Fibroblast of peridontal ligament (primary cell): ENCODE data around the gene ALPK3.

Experiments
- DNase-seq: peaks from one replicate; pipeline ENCODE4 v3.0.0-alpha.2; 2010; ENCODE audit errors: extremely low read depth

The ALPK3 gene

DNA sequence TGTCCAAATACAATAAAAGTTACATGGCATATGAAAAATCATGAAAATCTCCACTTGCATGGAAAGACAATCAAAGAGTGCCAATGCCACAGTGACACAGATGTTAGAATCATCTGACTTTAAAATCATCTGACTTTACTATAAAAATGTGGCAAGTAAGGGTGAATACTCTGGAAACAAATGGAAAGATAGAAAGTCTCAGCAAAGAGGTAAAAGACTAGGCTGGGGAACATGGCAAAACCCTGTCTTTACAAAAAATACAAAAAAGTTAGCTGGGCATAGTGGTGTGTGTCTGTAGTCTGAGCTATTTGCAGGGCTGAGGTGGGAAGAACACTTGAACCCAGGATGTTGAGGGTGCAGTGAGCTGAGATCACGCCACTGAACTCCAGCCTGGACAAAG, 29.1 kb downstream of the ALPK3 start:
- DNase-seq, result no peak

DNA sequence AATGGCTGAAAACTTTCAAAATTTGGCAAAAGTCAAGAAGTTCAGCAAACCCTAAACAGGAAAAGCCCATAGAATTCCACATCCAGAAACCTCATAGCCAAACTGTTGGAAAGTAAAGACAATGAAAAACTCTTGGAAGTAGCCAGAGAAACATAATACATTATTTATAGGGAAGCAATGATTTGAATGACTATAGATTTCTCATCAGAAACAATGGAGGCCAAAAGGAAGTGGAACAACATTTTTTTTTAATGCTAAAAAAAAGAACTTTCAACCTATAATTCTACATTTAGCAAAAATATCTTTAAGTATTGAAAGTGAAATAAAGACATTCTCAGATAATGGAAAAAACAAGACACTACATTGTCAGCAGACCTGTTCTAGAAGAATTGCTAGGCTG, 30.2 kb downstream of the ALPK3 start:
- DNase-seq, result no peak

DNA sequence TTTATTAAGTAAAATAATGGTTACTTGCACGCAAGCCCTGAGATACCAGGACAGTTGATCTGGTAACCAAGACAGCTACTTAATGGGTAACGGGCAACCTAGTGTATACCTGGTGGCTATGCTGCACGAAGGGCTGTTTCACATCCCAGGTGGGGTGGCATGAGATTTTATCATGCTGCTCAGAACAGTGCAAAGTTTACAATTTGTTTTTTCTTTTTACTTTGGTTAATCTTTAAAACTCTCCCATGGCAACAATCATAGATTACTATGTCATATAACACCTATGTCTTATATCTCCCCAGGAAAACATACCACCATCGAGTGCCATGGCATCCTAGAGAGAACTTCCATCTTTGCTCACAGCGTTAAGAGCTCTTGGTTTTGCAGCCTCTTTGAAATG, 35.1 kb downstream of the ALPK3 start:
- DNase-seq, result no peak

DNA sequence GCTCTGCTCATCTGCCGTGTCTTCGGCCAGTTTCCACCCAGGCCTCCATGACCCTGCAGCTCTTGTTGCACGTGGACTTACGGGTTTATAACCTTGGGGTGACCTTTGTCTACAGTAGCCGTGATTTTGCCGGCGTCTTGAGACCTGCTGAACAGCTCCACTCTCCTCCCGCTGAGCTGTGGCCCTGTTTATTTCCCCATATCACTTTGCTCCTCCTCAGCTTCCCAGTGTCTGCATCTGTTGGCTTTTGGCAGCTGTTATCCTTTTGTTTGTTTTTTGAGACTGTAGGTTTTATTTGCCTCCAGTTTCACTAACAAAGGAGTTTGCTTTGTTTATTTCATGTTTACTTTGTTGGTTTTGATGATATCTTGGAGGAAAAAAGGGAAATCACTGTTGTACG, 38.0 kb downstream of the ALPK3 start:
- DNase-seq, result no peak

DNA sequence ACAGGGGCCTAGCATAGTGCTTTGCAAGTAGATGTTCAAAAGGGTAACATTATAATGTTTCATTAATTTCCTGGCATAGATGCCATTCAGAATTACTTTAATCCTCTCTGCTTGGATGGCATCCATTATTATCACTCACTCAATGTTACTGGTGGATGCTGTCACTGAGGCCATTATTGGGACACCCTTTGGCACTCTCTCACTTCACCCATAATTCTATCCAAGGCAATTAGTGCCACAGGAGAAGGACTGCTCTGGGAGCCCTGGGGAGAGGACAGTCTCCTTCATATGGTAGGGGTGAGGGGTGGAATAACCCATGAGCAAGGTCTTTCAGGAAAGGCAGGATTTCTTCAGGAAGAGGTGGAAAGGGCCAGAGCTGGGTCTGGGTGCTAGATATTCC, 38.6 kb downstream of the ALPK3 start:
- DNase-seq, result no peak

DNA sequence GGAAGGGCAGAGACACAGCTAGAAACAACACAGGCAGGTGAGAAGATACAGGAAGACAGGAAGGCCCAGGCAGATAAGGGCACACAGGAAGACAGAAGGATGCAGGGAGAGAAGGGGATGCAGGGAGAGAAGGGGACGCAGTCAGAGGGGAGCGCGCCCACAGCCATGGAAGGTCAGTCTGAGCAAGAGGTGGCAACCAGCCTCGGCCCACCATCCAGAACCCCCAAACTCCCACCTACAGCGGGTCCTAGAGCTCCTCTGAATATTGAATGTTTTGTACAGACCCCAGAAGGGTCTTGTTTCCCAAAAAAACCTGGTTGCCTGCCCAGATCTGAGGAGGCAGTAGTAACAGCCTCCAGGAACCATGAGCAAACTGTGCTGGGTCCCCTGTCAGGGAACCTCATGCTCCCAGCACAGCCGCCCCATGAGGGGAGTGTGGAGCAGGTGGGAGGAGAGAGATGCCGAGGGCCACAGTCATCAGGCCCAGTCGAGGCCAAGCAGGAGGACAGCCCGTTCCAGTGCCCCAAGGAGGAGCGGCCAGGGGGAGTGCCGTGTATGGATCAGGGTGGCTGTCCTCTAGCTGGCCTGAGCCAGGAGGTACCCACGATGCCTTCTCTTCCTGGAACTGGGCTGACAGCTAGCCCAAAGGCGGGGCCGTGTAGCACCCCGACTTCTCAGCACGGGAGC, 39.7 kb downstream of the ALPK3 start:
- DNase-seq, result no peak

DNA sequence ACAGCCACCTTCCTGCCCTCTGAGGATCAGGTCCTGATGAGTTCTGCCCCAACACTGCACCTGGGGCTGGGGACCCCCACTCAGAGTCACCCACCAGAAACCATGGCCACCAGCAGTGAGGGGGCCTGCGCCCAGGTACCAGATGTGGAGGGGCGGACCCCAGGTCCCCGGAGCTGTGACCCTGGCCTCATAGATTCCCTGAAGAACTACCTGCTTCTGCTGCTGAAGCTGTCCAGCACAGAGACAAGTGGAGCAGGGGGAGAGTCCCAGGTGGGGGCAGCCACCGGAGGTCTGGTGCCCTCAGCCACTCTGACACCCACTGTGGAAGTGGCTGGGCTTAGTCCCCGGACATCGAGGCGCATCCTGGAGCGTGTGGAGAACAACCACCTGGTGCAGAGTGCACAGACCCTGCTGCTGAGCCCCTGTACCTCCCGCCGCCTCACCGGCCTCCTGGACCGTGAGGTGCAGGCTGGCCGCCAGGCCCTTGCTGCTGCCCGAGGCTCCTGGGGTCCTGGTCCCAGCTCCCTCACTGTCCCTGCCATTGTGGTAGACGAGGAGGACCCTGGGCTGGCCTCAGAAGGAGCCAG, 40.4 kb downstream of the ALPK3 start:
- DNase-seq, result no peak

DNA sequence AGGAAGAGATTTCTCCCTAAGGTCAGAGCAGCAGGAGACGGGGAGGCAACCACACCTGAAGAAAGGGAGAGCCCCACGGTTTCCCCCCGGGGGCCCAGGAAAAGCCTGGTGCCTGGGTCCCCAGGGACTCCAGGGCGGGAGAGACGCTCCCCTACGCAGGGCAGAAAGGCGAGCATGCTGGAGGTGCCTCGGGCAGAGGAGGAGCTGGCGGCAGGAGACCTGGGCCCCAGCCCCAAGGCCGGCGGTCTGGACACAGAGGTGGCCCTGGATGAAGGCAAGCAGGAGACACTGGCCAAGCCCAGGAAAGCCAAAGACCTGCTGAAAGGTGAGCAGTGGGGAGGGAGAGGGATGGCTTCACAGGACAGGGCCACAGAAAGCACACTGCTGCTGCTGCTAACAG, 41.1 kb downstream of the ALPK3 start:
- DNase-seq, result no peak

DNA sequence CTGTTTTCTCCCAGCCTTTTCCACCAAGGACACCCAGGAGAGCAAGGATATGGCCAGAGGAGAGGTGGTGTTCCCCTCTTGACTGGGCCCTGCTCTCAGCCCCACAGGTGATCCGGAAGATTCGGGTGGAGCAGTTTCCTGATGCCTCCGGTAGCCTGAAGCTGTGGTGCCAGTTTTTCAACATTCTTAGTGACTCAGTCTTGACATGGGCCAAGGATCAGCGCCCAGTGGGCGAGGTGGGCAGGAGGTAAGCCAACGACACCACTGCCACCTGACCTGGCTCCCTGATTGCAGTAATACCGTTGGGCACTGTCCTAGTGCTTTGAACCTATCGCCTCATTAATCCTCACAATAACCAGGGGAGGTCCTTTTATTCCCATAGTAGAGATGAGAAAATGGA, 42.0 kb downstream of the ALPK3 start:
- no peak for DNase-seq

DNA sequence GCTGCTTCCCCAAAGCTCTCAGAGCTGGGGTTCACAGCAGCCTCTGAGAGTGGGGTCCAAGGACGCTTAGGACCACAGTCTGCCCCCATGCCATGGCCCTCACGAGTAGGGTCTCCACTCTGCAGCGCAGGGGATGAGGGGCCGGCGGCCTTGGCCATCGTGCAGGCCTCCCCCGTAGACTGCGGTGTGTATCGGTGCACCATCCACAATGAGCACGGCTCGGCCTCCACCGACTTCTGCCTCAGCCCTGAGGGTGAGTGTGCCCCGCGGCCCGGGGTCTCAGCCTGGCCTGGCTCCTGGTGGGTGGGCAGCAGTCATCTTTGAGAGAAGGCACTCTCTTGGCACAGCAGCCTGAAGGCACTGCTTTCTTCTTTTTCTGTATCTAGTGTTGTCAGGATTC, 42.5 kb downstream of the ALPK3 start:
- DNase-seq, result no peak

DNA sequence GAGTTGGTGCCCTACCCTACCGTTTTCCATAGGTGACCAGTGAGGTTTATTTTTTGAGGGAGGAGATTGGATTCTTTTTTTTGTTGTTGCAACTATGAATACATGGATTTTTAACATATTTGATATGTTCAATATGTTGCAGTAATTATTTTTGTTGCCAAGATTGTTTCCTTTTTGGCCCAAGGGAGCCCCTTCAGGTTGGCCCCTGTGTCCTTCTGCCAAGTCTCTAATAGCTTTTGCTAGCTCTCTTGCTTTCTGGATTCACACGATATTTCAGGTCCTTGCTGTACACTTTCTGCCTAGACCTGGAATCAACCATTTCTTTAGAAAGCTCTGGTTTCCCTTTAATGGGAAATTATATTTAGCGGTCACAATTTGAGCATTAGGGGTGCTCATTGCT, 44.6 kb downstream of the ALPK3 start:
- DNase-seq, result no peak

DNA sequence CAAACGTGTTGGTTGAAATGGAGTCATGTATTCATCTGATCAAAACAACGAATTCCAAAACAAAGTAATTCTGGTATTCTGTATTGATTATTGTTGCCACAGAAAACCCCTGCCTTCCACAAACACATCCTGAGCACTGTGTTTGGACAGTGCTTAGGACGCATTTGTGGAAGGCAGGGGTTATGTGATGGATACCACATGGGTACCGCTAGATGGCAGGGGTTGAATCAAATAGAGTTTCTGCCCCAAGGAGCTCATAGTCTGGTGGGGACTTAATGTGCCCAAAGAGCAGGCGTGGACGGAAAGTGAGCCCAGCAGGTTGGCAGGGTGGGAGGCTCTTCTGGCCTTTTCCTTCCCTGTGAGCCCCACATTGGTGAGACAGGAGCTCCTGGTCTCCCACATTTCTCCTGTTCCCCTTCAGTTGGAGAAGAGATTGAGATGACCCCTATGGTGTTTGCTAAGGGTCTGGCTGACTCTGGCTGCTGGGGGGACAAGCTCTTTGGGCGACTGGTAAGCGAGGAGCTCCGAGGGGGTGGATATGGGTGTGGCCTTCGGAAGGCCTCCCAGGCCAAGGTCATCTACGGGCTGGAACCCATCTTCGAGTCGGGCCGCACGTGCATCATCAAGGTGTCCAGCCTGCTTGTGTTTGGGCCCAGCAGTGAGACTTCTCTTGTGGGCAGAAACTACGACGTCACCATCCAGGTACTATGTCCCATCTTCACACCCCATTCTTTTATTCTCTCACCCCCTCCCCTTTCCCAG, 45.2 kb downstream of the ALPK3 start:
- DNase-seq, result no peak

DNA sequence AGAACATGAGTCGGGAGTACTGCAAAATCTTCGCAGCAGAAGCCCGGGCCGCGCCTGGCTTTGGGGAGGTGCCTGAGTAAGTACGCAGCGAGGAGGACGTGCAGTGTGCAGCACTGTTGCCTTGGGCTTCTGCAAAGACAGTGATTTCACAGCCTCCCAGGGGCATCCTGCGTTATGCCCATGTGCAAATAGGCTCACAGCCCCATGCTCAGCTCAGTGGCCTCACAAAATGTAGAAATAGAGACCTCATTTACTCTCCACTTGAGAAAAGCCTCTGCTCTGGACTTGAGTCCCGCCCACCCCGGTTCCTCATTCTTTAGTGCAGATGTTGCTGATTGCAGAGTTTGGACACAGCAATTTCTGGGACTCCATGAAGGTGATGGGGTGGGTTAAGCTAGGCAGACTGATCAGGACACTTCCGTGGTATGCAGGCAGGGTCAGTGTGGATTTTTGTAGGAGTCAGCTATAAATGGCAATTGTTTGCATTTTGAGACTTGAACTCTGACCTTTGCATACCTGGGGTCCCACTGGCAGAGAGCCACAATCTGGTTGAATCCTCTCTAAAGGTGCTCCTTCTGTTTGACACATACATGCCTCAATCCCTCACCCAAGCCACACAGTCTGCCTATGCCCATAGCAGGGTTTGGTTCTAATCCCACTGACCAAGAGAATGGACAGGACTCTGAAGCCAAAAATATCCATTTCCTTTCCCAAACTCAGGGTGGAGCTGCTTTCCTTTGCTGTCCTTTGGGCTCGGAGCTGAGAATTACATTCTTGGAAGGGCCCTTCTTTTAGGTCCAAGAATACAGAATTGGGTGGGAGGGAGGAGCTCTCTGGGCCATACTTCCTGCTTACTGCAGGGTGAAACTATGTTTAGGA, 46.6 kb downstream of the ALPK3 start:
- DNase-seq, result peak; percentile 47

DNA sequence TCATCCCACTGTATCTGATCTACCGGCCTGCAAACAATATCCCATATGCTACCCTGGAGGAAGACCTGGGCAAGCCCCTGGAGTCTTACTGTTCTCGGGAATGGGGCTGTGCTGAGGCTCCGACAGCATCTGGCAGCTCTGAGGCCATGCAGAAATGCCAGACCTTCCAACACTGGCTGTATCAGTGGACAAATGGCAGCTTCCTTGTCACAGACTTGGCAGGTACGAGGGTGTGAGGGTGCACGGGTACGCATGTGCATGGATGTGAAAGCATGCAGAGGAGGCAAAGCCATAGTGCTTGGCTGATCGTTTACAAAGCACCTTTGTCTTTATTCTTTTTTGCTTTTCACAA, 47.3 kb downstream of the ALPK3 start:
- no peak for DNase-seq

DNA sequence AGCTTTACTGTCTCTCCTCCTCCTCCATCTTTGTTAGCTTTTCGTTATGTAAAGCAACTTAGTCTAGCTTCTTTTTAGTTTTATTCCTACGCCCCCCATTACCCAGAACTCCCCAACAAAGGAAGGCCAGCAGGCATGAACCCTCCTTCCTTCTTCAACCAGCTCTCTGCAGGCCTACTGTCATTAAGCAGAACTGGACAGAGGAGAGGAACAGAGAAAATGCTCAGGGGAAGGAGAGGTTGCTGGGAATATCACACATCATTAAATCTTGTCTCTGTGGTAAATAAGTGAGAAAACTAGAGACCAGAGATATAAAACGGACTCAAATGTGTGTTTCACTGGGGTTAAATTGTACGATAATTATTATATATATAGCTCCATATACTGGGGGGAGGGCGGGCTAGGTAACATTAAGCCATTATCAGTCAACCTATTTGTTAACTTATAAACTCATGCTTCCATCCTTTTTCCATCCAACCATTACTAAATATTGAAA, 48.0 kb downstream of the ALPK3 start:
- no peak for DNase-seq

DNA sequence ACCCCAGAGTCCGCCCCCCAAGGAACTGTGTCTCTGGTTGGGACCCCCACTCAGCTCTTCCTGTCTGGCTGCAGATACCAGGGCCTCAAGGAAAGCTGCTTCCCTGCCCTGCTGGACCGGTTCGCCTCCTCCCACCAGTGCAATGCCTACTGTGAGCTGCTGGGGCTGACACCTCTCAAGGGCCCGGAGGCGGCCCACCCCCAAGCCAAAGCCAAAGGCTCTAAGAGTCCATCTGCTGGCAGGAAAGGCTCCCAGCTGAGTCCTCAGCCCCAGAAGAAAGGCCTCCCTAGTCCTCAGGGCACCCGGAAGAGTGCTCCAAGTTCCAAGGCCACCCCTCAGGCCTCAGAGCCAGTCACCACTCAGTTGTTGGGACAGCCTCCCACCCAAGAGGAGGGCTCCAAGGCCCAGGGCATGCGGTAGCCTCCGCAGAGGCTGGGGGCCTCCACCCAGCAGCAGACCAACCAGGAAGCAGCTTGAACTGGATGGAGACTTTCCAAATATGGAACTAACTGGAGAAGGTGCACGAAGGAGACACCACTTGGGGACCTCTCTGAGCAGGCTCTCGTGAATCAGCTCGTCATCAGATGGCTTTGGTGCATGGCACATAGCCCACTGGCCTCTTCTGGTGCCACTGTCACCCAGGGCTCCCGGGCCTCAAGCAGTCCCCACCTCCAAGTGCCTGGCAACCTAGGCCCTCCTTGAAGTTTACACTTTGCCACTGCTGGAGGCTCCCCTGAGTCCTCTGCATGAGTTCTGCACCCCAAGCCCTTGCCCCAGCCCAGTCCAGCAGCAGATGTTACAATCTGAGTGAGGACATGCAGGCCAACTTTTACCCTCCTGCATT, 51.1 kb downstream of the ALPK3 start:
- DNase-seq, result no peak

DNA sequence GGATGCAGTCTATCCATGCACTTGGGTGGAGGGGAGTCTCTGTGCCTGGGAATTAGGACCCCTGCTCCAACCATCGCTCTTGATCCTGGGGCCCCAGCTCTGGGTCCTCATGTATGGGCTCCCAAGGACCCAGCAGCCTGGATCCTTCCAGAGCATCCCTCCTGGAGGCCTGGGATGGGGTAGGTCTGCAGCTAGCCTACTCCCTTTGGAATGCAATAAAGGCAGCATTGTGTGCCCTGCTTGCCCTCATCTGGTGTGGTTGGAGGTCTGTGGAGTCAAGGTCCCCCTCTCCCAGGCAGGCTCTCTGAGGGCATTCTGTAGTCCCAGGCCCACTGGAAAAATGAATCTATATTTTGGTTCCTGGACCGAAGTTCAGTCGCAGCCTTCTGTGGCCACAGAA, 52.4 kb downstream of the ALPK3 start:
- DNase-seq, result no peak

DNA sequence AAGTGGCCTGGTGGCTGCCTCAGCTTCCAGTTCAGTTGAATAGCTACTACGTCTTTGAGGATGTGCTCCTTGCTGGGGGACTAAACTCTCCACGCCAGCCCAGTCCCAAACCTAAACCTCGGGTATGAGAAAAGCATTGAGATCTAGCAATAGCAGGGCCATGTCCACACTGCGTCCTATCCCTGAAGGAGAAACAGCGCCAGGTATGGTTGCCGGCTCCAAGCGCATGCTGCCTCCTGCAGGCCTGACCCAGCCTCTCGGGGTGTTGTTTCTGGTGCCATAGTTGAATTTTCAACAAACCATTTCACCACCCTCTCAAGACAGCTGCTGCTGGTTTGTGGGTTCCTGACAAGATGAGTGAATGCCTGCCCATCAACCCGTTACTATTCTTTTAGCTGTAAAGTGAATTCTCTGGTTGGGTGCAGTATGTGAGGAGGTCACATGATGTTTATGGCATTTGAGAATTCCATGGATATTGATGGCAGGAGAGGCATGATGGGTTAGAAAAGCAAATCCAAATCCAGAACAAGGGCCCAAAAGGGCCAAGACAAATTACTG, 54.4 kb downstream of the ALPK3 start:
- DNase-seq, result no peak

DNA sequence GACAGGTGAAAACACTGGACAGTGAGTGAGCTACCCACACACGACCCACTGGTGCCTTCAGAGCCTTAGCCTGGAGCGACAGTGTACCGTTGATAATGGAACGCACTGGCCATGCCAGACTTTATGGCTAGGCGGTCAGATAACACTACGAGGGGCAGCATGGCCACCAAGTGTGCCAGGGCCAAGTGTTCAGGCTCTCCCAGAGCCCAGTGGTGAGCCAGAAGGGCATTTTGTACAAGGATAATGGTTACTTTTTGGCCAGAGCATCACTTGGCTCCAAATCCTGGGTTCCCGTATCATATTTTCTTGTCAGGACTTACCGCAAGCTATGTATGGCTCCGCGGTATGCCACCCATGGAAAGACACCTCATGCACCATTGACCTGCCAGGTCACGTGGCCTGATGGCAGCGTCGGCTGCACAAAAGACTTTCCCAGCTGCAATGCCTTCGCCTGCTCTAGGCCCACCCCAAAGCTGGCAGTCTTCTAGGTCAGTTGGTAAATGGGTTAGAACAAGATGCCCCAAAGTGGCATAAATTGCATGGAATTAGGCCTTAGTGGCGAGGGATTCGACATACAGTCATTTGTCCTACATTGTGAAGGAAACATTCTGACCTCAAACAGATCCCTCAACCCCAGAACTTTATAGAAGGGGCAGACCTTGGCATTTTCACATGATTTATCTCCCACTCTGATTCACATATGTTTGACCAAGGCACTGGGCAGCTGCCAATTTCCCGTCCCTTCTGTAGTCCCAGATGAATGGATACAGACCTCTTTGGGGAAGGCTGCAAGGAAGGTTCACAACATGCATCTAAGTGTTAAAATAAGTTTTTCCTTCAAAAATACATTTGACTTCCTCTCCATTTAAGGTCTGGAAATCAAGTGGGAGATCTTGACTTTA, 55.1 kb downstream of the ALPK3 start:
- no peak for DNase-seq

DNA sequence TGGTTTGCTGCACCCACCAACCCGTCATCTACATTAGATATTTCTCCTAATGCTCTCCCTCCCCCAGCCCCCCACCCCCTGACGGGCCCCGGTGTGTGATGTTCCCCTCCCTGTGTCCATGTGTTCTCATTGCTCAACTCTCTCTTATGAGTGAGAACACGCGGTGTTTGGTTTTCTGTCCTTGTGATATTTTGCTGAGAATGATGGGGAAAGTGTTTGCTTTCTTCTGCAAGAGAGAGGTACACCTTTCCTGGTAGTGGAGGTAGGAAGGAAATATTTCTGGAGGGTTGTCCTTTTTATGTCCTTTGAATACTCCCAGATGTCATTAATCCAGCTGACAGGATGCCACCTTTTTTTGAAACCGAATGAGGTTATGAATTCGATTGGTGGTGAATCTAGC, 56.8 kb downstream of the ALPK3 start:
- no peak for DNase-seq
